Effector CD8-positive, alpha-beta T cell (primary cell): Measurements from ENCODE around the gene KDM2B.

ENCODE experiments used
- DNase-seq: peaks from one replicate; lab custom pipeline; 2025; lab: John Stamatoyannopoulos, UW
- total RNA-seq, 4 experiments: gene quantifications; one replicate each; lab custom pipeline; 2026; lab: John Stamatoyannopoulos, UW

Gene KDM2B
- 145 to 251 (median 178) reads per million in 4 experiments for total RNA-seq

- no peak for DNase-seq
These were observed at the start of gene KDM2B for GRCh38 chr12:121580959-121581685. Gene KDM2B, minus strand, starts transcription at chr12:121581023. Its CDS starts 112 bp downstream, at chr12:121580911.

- DNase-seq: no peak
These were observed 47.7 kb upstream of the KDM2B start for GRCh38 chr12:121628536-121628935.

DNA sequence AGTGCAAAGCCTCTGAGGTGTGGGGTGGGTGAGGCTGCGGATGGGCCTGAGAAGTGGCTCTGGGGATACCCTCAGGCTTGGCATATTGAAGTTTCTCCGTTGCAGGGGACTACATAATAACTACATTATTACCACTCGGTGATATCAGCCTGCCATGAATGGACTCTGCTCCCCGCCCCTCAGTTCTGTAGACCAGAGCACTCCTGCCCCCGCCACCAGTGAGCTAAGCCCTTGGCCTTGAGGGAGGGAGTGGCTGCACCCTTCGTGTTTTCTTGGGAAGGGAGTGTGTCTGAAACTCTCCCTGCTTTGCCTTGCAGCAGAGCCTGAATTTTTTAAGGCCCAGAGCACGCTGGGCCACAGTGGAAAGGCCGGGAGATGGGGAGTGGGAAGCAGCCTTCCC lies 47.2 kb upstream of the KDM2B start:
- no peak for DNase-seq

- peak; percentile 80 for DNase-seq
These were observed 46.2 kb upstream of the KDM2B start for GRCh38 chr12:121626853-121627640.

GRCh38 chr12:121626087-121626852 lies 45.4 kb upstream of the KDM2B start, which contains the start of gene ORAI1:
Gene ORAI1, plus strand, starts transcription at chr12:121626530.
- DNase-seq: peak; percentile 93

GRCh38 chr12:121620333-121620891 lies 39.6 kb upstream of the KDM2B start:
- DNase-seq: no peak

DNA sequence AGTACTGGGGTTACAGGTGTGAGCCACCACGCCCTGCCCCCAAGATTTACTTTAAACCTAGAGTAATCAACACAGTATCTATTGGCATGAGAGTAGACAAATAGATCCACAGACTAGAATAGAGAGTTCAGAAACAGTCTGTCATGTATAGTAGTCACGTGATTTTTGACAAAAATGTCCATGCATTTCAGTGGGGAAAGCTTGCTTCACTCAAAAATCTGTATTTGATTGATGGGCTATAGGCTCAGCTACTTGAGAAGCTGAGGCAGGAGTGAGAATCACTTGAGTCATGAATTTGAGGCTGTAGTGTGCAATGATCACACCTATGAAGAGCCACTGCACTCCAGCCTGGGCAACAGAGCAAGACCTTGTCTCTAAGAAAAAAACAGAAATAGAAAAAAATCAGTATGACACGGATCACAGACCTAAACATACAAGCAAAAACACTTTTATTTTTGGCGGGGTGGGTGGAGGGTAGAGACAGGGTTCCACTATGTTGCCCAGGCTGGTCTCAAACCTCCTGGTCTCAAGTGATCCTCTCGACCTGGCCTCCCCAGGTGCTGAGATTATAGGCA lies 37.9 kb upstream of the KDM2B start:
- DNase-seq: no peak

DNA sequence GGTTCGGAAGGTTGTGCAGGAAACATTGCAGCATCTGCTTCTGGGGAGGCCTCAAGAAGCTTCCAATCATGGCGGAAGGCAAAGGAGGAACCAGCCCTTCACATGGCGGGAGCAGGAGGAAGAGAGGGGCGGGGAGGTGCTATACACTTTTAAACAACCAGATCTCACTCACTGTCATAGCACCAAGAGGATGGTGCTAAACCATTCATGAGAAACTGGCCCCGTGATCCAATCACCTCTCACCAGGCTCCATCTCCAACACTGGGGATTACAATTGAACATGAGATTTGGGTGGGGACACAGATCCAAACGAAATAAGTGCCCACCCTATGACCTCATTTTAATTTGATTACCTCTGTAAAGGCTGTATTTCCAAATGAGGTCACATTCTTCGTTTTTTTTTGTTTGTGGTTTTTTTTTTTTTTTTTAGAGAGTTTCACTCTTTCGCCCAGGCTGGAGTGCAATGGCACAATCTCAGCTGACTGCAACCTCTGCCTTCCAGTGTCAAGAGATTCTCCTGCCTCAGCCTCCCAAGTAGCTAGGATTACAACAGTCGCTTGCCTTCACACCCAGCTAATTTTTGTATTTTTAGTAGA lies 34.1 kb upstream of the KDM2B start:
- no peak for DNase-seq

DNA sequence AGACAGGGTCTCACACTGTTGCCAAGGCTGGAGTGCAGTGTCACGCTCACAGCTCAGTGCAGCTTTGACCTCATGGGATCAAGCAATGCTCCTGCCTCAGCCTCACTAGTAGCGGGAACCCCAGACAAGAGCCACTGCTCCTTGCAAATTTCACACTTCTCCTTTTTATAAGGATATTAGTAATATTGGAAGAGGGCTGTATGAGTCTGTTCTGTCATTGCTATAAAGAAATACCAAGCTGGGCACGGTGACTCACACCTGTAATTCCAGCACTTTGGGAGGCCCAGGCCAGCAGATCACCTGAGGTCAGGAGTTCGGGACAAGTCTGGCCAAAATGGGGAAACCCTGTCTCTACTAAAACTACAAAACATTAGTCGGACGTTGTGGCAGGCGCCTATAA lies 32.6 kb upstream of the KDM2B start:
- no peak for DNase-seq

DNA sequence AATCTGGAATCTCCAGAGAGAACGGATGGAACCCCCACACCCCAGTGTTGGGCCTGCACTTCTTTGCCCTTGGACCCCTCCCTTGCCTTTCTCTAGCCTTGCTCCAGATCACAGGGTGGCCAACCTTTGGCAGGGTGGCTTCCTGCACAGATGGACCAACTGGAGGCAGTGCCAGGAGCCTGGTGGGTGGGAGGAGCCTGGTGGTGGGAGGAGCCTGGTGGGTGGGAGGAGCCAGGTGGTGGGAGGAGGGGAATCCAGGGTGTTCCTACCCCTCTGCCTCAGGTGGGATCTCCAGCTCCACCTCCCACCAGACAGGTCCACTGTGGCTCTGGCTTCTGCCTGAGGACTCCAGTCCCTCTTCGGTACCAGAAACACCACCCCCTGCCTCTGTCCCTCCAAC lies 30.5 kb upstream of the KDM2B start:
- DNase-seq: no peak

- DNase-seq: no peak
These were observed 29.7 kb upstream of the KDM2B start for GRCh38 chr12:121610239-121611149.

DNA sequence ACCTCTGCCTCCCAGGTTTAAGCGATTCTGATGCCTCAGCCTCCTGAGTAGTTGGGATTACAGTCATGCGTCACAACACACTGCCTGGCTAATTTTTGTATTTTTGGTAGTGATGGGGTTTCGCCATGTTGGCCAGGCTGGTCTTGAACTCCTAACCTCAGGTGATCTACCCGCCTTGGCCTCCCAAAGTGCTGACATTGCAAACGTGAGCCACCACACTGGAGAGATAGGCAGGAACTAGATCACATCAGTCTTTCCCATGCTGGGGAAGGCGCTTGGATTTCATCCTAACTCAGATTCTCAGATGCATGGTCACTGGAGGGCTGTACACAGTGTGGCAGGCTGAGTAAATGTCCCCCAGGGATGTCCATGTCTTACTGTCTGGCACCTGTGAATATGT lies 27.5 kb upstream of the KDM2B start:
- DNase-seq: no peak

DNA sequence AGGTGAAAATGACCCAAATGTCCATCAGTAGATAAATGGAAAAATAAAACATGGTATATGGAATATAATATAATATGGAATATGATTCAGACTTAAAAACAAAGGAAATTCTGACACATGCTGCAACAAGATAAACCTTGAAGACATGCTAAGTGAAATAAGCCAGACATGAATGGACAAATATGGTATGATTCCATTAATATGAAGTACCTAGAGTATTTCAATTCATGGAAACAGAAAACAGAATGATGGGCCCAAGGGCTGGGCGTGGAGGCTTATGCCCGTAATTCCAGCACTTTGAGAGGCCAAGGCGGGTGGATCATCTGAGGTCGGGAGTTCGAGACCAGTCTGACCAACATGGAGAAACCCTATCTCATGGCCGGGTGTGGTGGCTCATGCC lies 22.8 kb upstream of the KDM2B start:
- no peak for DNase-seq

DNA sequence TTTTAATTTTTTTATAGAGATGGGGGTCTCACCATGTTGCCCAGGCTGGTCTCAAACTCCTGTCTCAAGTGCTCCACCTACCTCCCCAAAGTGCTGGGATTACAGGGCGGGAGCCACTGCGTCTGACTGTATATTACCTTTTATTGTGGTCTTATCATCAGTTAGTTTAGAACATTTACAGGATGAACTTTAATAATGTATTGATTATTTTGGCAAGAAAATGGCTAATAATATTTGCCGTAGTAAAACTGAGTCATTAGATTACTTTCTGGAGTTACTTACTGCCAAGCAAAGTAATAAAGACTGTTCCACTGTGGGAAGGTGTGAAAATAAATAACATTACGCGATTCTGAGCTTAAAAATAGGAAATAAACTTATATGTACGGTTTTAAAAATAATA lies 21.9 kb upstream of the KDM2B start:
- DNase-seq: no peak

GRCh38 chr12:121600702-121601336 lies 20.0 kb upstream of the KDM2B start:
- DNase-seq: no peak

- no peak for DNase-seq
These were observed 15.7 kb upstream of the KDM2B start for GRCh38 chr12:121596526-121596925.

DNA sequence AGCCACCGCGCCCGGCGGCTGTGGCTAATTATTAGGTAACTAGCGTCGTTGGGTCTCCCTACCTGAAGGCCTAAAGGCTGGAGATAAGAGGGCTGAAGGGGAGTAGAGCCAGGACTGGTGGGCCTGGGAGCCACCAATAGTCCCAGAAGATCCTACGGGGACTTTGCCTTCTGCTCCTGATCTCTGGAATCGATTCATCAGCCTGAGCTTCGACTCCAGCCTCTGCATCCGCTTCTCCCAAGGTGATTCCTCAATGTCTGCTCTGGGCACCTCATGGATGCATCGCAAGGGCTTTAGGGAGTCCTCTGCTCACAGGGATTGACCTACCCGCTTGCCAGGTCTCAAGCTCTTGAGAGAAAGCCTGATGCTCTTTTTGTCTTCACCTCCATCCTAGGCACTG lies 14.7 kb upstream of the KDM2B start:
- no peak for DNase-seq

GRCh38 chr12:121592320-121592719 lies 11.5 kb upstream of the KDM2B start:
- DNase-seq: no peak

DNA sequence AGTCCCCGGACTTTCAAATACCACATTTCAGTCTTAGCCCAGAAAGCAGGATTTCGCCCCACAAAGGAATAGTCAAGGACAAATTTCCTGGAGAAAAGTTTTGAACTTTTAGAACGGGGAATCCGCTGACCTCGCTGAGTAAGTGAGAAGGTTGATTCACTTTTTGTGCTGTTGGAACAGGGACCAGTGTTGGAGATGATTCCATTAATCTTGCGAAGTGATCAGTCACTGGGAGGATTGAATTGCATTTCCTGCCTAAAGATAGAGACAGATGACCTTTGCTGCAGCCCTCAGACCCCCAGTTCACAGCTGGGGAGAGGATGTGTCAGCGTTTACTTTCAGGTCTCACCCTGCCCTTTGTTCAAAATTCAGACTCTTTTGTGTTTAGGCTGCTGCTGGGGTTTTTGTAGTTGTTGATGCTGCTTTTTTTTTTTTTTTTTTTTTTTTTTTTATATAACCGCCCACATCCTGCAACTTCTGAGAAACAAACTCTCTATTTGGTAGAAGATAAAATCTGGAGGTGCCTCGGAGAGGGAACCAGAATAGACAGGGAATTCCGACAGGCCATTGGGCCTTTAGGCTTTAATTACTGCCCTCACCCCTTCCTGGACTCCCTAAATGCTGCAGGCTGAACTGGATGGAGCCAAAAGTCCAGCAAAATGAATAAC lies 9.8 kb upstream of the KDM2B start:
- DNase-seq: peak; percentile 36
